Activated CD8-positive, alpha-beta memory T cell treated with anti-CD3 and anti-CD28 coated beads, Interleukin-2, amount 50 U/mL, for 24 hours (primary cell): ENCODE data around the gene RPS6KA2.

ENCODE experiments used
- DNase-seq: peaks from one replicate; pipeline ENCODE4 v3.0.0-alpha.2; 2020; ENCODE audit errors: extremely low read depth

The RPS6KA2 gene

GRCh38 chr6:166485651-166486535, 141.2 kb downstream of the RPS6KA2 start:
- no peak for DNase-seq

GRCh38 chr6:166484863-166485262, 142.2 kb downstream of the RPS6KA2 start:
- no peak for DNase-seq

GRCh38 chr6:166483573-166484250, 143.3 kb downstream of the RPS6KA2 start:
- no peak for DNase-seq

GRCh38 chr6:166483026-166483425, 144.0 kb downstream of the RPS6KA2 start:
- no peak for DNase-seq

- no peak for DNase-seq
Measured at GRCh38 chr6:166478782-166479592, 148.1 kb downstream of the RPS6KA2 start.

GRCh38 chr6:166477647-166478365, 149.2 kb downstream of the RPS6KA2 start:
- no peak for DNase-seq

GRCh38 chr6:166476634-166477215, 150.3 kb downstream of the RPS6KA2 start:
- DNase-seq, result no peak

- no peak for DNase-seq
Measured at GRCh38 chr6:166476061-166476591, 150.9 kb downstream of the RPS6KA2 start.

- no peak for DNase-seq
Measured at GRCh38 chr6:166474721-166475565, 152.1 kb downstream of the RPS6KA2 start.

GRCh38 chr6:166473886-166474571, 153.0 kb downstream of the RPS6KA2 start:
- DNase-seq, result no peak

GRCh38 chr6:166472636-166473035, 154.4 kb downstream of the RPS6KA2 start:
- DNase-seq, result no peak

- DNase-seq, result no peak
Measured at GRCh38 chr6:166471797-166472260, 155.2 kb downstream of the RPS6KA2 start.

- no peak for DNase-seq
Measured at GRCh38 chr6:166470863-166471410, 156.1 kb downstream of the RPS6KA2 start.

GRCh38 chr6:166470029-166470862, 156.8 kb downstream of the RPS6KA2 start:
- no peak for DNase-seq

GRCh38 chr6:166469426-166469961, 157.6 kb downstream of the RPS6KA2 start:
- no peak for DNase-seq

GRCh38 chr6:166467436-166468000, 159.5 kb downstream of the RPS6KA2 start:
- DNase-seq, result no peak
